NCI-H1436 treated with DMSO at 0.1 percent for 48 hours (cell line): ENCODE measurements around the gene MANSC1.

Experiments
- DNase-seq: peaks from one replicate; lab custom pipeline; 2025; lab: John Stamatoyannopoulos, UW

The MANSC1 gene

GRCh38 chr12:12349711-12350665 is at the start of gene MANSC1:
MANSC1 (minus strand) TSS chr12:12350242; CDS start chr12:12343314, 6,928 bp downstream.
- DNase-seq, result no peak

- no peak for DNase-seq
Measured at GRCh38 chr12:12399161-12399560, 49.1 kb upstream of the MANSC1 start.

- DNase-seq, result no peak
Measured at GRCh38 chr12:12398026-12398859, 48.2 kb upstream of the MANSC1 start.

- DNase-seq, result no peak
Measured at GRCh38 chr12:12397184-12397583, 47.1 kb upstream of the MANSC1 start.

- DNase-seq, result no peak
Measured at GRCh38 chr12:12396694-12397093, 46.7 kb upstream of the MANSC1 start.

DNA sequence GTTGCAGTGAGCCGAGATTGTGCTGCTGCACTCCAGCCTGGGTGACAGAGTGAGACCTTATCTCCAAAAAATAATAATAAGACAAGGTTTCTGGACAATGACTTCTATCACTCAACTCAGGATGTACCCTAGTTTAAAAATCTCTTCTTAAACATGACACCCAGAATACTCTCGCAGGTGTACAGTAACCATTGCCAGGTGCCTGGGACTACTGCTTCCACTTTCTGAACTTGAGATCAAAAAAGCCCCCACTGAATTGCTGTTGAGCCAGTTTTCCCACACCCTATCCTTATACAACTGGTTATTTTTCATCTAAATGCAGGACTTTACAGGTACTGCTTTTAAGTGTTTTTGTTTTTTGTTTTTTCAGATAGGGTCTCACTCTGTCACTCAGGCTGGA is 43.1 kb upstream of the MANSC1 start:
- DNase-seq, result no peak

DNA sequence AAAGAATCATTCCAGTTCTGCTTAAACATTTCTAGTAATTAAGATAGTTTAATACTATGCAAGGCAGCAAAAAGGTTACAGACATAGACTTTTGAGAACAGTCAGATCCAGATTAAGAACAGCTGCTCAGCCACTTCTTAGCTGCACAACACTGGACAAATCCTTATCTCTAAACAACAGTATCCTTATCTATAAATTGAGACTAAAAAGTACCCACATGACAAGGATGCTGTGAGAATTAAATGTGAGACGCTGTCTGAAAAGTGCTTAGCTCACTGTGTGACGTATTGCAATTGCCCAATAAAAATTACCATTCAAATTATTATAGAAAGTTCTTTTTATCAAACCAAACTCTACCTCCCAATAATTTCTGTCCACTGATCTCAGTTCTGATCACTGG is 42.4 kb upstream of the MANSC1 start:
- DNase-seq, result no peak

DNA sequence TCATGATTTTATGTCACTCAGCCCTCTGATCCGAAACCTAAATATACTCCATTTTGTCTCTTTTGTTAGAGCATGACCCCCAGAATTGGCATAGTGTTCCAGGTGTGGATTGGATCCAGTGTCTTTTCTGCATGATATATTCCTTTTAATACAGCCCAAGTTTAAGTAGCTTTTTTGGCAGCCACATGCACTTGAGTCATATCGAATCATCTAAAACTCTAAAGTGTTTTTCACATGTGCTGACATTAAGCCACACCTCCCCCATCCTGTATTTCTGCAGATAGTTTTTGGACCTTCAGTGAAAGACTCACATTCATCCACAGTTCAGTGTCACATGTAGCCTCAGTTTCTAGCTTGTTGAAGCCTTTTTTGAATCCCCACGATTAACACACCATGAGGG is 37.5 kb upstream of the MANSC1 start:
- no peak for DNase-seq

GRCh38 chr12:12384571-12385340 is 34.7 kb upstream of the MANSC1 start:
- DNase-seq, result no peak

DNA sequence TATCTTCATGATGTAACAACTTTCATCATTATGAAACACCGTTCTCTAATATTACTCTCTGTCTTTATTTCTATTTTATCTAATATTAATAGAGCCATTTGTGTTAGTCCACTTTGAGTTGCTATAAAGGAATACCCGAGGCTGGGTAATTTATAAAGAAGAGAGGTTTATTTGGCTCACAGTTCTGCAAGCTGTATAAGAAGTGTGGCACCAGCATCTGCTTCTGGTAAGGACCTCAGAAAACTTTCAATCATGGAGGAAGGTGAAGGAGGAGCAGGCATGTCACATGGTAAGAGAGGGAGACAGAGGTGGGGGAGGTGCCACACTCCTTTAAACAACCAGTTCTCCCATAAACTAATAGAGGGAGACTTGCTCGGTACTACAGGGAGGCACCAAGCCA is 31.9 kb upstream of the MANSC1 start:
- DNase-seq, result no peak

- DNase-seq, result no peak
Measured at GRCh38 chr12:12380949-12381593, 31.0 kb upstream of the MANSC1 start.

DNA sequence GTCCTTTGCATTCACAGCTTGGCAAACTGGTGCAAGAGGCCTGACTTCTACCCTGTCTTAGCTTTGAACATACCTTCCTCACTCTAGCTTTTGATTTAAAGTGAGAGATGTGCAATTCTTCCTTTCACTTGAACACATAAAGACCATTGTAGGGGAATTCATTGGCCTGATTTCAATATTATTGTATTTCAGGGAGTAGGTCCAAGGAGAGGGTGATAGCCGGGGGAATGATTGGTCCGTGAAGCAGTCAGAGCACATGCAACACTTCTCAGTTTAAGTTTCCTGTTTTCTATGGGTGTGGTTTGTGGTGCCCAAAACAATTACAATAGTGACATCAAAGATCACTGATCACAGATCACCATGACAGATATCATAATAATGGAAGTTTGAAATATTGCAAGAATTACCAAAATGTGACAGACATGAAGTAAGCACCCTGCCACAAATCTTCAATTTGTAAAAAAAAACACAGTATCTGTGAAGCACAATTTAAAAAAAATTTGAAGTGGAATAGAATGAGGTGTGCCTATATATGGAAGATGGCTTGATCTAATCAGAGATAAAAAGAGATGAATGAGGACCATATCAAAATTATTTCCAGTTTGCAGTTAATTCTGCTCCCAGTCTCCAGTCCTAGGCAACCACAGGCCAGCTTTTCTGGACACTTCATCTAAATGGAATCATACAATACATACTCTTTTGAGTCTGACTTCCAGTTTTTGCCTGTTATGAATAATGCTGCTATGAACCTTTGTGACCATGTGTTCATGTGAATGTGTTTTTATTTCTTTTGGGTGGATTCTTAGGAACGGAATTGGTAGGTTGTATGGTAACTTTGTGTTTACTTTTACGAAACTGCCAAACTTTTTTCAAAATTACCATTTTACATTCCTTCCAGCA is 30.0 kb upstream of the MANSC1 start:
- no peak for DNase-seq

GRCh38 chr12:12378616-12379015 is 28.6 kb upstream of the MANSC1 start:
- no peak for DNase-seq

GRCh38 chr12:12376646-12377448 is 26.8 kb upstream of the MANSC1 start:
- peak; percentile 90 for DNase-seq

DNA sequence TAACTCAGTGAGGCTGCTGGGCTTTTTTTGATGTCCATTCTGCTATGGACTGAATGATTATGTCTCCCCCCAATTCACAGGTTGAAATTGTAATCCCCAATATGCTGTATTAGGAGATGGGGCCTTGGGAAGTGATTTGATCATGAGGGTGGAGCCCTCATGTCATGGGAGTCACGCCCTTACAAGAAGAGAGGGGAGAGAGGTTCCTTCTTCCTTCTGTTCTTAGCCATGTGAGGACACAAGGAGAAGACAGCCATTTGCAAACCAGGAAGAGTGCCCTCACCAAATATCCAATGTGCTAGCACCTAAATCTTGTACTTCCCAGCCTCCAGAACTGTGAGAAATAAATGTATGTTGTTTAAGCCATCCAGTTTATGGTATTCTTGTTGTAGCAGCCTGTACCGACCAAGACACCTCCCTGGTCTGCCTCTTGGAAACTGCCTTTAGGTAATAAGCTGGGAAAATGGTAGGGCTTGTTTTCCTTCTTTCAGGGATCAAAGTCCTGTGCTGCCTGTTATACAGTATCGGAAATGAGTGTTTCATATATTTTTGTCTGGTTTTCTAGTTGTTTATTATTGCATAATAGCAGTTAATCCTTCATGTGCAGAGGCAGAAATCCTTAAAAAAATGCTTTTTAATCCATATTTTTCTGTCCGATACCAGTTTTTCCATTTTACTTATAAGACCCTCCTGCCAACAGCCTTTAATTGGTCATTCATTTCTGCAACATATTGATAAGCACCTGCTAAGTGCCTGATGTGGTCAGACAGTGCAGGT is 23.1 kb upstream of the MANSC1 start:
- no peak for DNase-seq

DNA sequence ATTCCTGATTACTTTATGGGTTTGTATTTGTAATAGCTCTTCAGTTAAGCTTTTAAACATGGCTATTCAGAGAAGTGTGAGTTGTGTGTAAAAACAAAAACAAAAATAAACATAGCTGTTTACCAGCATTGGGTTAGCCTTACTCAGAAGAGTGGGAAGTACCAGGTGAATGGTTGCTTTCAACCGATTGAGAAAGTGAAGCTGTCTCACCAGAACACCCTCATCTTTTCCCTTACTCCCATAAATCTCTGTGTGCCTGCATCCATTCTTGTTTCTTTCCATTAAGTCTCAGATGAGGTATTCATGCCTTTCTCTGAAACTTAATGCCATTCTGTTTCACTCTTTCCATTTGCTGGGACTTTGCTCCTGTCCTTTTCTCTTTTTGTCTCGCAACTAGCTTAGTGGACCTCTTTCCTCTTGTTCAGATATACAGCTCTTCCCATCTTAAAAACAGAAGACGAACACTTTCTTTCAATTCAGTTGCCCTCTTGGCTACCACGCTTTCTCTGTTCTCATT is 17.5 kb upstream of the MANSC1 start:
- no peak for DNase-seq

GRCh38 chr12:12366701-12367481 is 16.8 kb upstream of the MANSC1 start:
- no peak for DNase-seq

DNA sequence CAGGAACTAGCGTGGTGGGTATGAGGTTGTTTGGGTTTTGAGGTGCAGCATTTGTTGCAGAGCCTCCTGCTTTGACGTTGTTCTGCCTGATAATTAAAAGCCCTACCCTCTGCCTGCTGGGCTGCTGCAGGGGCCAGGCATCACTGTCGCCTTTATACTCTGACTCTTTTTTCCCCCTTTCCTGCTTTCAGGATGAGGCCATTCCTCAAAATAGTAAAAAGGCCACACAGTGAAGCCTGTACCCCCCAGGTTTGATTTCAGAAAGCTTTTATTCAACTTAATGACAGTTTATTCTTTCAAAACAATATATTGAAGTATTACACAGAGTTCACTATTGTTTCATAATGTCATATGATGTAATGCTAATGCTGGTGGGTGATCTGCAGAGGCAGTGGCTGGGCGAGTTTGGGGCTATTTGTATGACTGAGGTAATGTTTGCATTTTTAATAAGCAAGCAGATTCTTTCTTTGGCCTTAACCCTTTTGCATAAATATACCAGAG is 15.9 kb upstream of the MANSC1 start:
- DNase-seq, result no peak
